Right cardiac atrium (tissue), 5 donors: Measurements from ENCODE around the gene IL11RA. TPM values are rescaled to one million over a fixed set of nuclear protein-coding genes. Genes with fewer than 3 reads are reported as not detected.

Experiments used
- ATAC-seq, 2 donors: fragments of 200-7000 bp; cut with Tn5 transposase; one replicate each; pipeline versions ENCODE4 v1.8.0 to v1.9.1; 2020; ENCODE audit warnings: moderate library complexity in 2 of 2, mild to moderate bottlenecking in 1 of 2
- DNase-seq, 3 donors: peaks; one replicate each; pipeline ENCODE4 v3.0.0-alpha.2; 2020
- H3K27ac ChIP-seq: one replicate; pipeline ENCODE4 v1.5.1; 2013; ENCODE audit warnings: mild to moderate bottlenecking, low read length, control low read depth, moderate library complexity
- H3K27me3 ChIP-seq: one replicate; pipeline ENCODE4 v1.6.1; 2013; ENCODE audit not compliant: control insufficient read depth, insufficient read depth
- H3K4me1 ChIP-seq: one replicate; pipeline ENCODE4 v1.6.1; 2013; ENCODE audit warnings: low read length; ENCODE audit not compliant: control insufficient read depth, insufficient read depth
- H3K4me3 ChIP-seq: one replicate; pipeline ENCODE4 v1.5.1; 2013; ENCODE audit warnings: low read length, control low read depth
- H3K9me3 ChIP-seq: one replicate; pipeline ENCODE4 v1.6.1; 2013; ENCODE audit warnings: low read length; ENCODE audit not compliant: control insufficient read depth
- WGBS: extraction: QIAGEN DNeasy Blood & Tissue Kit; methylation state at CpG from one replicate; pipeline ENCODE4 v1.1.7; 2013; 5-methylcytosine and 5-hydroxymethylcytosine counted together
- intact Hi-C, 4 donors: fragments of 100-400 bp; cut with DNase I; formaldehyde crosslinking; loops; one replicate each; pipeline versions ENCODE4 v1.11.0 to v1.14.0; 2022 to 2023
- polyA plus RNA-seq: library from polyadenylated mRNA; stranded (reverse); fragments of 200-250 nt; gene quantifications from one replicate; pipeline ENCODE4 v1.2.3, GENCODE V29; 2013
- total RNA-seq, 4 donors: library from RNA; stranded (reverse); fragmentation: NEBNext Ultra II Directional; extraction: Animal tissue kit (Norgen Biotek cat#: 25700); gene quantifications; one replicate each; pipeline ENCODE4 v1.2.1, GENCODE V29; 2021
- donor health status: healthy with polysubstance abuse.
- donor health status: DM: no; HTN: yes; CAD: no.
- donor health status: DM: no; HTN: no; CAD: no.
- donor health status: DM: no; HTN: yes; CAD: no; lungs with severe emphysema.
- donor health status: DM: yes; HTN: yes; CAD: no.

Gene IL11RA
- total and polyA plus RNA-seq, 5 donors: 48.7 to 92.2 (median 68.1) TPM

GRCh38 chr9:34644766-34645314 lies 7.1 kb upstream of the IL11RA start:
- H3K27ac ChIP-seq: no peak overlapping the region

GRCh38 chr9:34646211-34647083 lies 5.5 kb upstream of the IL11RA start, which contains the start of gene GALT:
Gene GALT, plus strand, starts transcription at chr9:34646675. Its CDS starts 30 bp downstream, at chr9:34646705.
- 5% methylated on average over 43 of the region's 43 CpGs for WGBS
- intact Hi-C loops: no loop called here
- no peaks in the 10 kb centered on the region for H3K27me3 ChIP-seq
- DNase-seq (peak; percentile 94 to 99 (median 98)), ATAC-seq (peak; percentile 84 to 89)
- peak within 1 kb of the TSS; percentile 66 for H3K4me3 ChIP-seq
- H3K4me1 ChIP-seq: peaks cover 13% of the 10 kb centered on the region
- H3K9me3 ChIP-seq: no peaks in the 10 kb centered on the region
- H3K27ac ChIP-seq: peak within 1 kb of the TSS; percentile 90

More at GRCh38 chr9:34644766-34645314, 7.1 kb upstream of the IL11RA start:
- no peak overlapping the region for H3K4me3 ChIP-seq
- DNase-seq: no peak
- H3K27me3 ChIP-seq: no peaks in the 10 kb centered on the region
- intact Hi-C loops: no loop called here
- H3K4me1 ChIP-seq: peaks cover 8% of the 10 kb centered on the region
- no peak for ATAC-seq
- no peaks in the 10 kb centered on the region for H3K9me3 ChIP-seq

GRCh38 chr9:34647084-34647403 lies 4.9 kb upstream of the IL11RA start:
- DNase-seq: no peak
- no peak for ATAC-seq
- WGBS: 2% methylated on average over 8 of the region's 8 CpGs

DNA sequence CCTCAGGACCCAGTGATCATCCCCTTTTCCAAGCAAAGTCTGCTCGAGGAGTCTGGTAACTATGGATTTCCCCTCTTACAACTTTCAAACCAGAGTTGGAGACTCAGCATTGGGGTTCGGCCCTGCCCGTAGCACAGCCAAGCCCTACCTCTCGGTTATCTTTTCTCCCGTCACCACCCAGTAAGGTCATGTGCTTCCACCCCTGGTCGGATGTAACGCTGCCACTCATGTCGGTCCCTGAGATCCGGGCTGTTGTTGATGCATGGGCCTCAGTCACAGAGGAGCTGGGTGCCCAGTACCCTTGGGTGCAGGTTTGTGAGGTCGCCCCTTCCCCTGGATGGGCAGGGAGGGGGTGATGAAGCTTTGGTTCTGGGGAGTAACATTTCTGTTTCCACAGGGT lies 4.3 kb upstream of the IL11RA start:
- WGBS: 39% methylated on average over 10 of the region's 10 CpGs
- ATAC-seq: no peak
- Histone ChIP-seq H3K27me3 (no peaks in the 10 kb centered on the region), H3K27ac (peak overlapping the region; percentile 90), H3K4me1 (peaks cover 14% of the 10 kb centered on the region), H3K9me3 (no peaks in the 10 kb centered on the region), H3K4me3 (peak overlapping the region; percentile 66)
- peak in 1 of 3 donors; percentile 49 for DNase-seq
- intact Hi-C loops: no loop called here

More at GRCh38 chr9:34647084-34647403, 4.9 kb upstream of the IL11RA start:
- intact Hi-C loops: no loop called here
- Histone ChIP-seq H3K27ac (peak overlapping the region; percentile 90), H3K4me3 (peak overlapping the region; percentile 66), H3K4me1 (peaks cover 13% of the 10 kb centered on the region), H3K27me3 (no peaks in the 10 kb centered on the region), H3K9me3 (no peaks in the 10 kb centered on the region)

GRCh38 chr9:34648673-34649072 lies 3.3 kb upstream of the IL11RA start:
- Histone ChIP-seq H3K27ac (no peak overlapping the region), H3K27me3 (no peaks in the 10 kb centered on the region), H3K9me3 (no peaks in the 10 kb centered on the region), H3K4me3 (no peak overlapping the region), H3K4me1 (peaks cover 20% of the 10 kb centered on the region)
- intact Hi-C loops: no loop called here
- no peak for ATAC-seq
- WGBS: 90% methylated on average over 8 of the region's 8 CpGs
- DNase-seq: peak in 1 of 3 donors; percentile 50

GRCh38 chr9:34650816-34651215 lies 1.2 kb upstream of the IL11RA start:
- Histone ChIP-seq H3K27ac (peak overlapping the region; percentile 79), H3K27me3 (no peaks in the 10 kb centered on the region), H3K4me1 (peaks cover 28% of the 10 kb centered on the region), H3K9me3 (no peaks in the 10 kb centered on the region), H3K4me3 (no peak overlapping the region)
- ATAC-seq (no peak), DNase-seq (peak in 2 of 3 donors; percentile 73 to 78)
- intact Hi-C loops: no loop called here
- 51% methylated on average over 5 of the region's 5 CpGs for WGBS

DNA sequence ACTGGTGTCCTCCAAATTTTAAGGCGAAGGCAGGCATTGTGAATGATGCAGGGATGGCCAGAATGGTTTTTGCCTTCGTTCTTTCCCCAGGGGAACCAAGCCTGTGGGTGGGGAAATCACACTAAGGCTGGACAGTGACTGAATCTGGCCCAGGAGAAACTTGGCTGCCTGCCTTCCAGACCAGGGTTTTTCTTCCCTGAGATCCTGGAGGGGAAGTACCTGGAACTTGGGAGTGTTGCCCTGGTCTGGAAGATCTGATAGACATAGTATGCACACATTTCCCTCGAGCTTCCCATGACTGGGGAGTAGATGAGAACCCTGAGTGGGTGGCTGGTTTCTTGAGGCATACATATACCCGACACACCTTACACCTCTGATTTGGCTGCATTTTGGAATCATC lies 664 bp upstream of the IL11RA start:
- H3K27me3 ChIP-seq: no peaks in the 10 kb centered on the region
- peaks cover 28% of the 10 kb centered on the region for H3K4me1 ChIP-seq
- H3K27ac ChIP-seq: peak overlapping the region; percentile 79
- peak overlapping the region; percentile 12 for H3K4me3 ChIP-seq
- DNase-seq (peak; percentile 54 to 79 (median 61)), ATAC-seq (no peak)
- 30% methylated on average over 4 of the region's 4 CpGs for WGBS
- intact Hi-C loops: no loop called here
- H3K9me3 ChIP-seq: no peaks in the 10 kb centered on the region

DNA sequence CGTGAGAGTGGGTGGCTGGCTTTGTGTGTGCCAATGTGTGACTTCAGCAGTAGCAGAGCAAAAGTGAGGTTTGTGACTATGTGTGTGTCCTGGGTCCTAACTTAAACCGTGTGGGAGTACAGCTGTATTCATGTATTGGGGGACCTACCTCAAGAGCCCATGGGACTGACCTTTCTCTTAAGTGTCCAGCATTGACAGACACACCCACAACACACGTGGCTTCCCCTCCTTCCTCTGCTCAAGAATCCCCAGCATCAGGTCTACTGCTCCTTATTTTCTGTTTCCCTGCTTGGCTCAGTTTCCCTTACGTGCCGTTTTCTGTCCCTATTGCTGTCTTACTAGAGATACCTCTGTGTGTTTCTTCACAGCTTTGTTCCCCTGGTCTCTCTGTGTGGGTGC lies 616 bp downstream of the IL11RA start:
- no peaks in the 10 kb centered on the region for H3K9me3 ChIP-seq
- H3K27me3 ChIP-seq: no peaks in the 10 kb centered on the region
- peak overlapping the region; percentile 12 for H3K4me3 ChIP-seq
- DNase-seq (peak in 2 of 3 donors; percentile 42 to 49), ATAC-seq (no peak)
- peaks cover 25% of the 10 kb centered on the region for H3K4me1 ChIP-seq
- intact Hi-C loops: no loop called here
- 13% methylated on average over 5 of the region's 5 CpGs for WGBS
- H3K27ac ChIP-seq: peak overlapping the region; percentile 79

DNA sequence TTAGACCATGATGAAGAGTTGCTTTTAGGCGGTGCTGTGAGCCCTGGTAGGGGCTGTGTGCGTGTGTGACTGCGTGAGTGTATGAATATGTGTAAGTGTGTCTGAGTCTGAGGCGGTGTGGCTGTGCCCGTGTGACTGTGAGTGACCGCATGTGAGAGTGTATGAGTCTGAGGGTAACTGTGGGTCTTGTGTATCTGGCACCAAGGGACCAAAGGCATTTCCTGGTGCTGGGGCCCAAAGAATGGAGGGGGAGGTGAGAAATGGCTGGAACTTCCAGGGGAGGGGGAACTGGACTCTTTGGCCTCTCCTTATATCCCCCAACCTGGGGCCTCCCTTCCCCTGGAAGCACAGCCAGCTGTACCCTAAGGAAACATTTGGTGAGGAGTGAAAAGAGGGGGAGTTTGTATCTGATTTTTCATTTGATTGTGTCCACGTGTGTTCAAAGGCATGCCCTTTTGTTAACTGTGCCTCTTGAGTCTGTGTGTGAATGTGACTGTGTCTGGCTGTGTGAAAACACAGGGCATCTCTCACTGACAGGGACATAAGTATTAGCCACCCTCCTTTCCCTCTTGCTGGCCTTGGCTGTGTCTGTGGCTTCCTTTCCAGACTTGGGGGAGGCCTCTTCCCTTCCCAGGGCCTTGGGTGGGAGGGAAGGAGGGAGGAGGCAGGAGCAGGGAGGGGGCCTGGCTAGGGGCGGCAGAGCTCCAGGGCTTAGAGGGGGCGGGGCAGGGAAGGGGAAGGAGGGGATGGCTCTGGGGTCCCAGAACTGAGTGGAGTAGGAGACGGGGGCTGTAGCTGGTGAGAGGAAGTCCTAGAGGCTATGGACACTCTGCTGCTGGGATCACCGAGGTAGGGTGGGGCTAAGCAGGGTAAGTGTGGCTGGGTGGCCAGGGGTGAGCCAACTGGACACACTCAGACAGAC lies 1.4 kb downstream of the IL11RA start:
- Histone ChIP-seq H3K27me3 (no peaks in the 10 kb centered on the region), H3K4me3 (peak overlapping the region; percentile 12), H3K27ac (peak overlapping the region; percentile 79), H3K4me1 (peaks cover 22% of the 10 kb centered on the region), H3K9me3 (no peaks in the 10 kb centered on the region)
- 21% methylated on average over 11 of the region's 11 CpGs for WGBS
- ATAC-seq (peak; percentile 6 to 24), DNase-seq (peak in 2 of 3 donors; percentile 83 to 87)
- intact Hi-C loops: no loop called here

DNA sequence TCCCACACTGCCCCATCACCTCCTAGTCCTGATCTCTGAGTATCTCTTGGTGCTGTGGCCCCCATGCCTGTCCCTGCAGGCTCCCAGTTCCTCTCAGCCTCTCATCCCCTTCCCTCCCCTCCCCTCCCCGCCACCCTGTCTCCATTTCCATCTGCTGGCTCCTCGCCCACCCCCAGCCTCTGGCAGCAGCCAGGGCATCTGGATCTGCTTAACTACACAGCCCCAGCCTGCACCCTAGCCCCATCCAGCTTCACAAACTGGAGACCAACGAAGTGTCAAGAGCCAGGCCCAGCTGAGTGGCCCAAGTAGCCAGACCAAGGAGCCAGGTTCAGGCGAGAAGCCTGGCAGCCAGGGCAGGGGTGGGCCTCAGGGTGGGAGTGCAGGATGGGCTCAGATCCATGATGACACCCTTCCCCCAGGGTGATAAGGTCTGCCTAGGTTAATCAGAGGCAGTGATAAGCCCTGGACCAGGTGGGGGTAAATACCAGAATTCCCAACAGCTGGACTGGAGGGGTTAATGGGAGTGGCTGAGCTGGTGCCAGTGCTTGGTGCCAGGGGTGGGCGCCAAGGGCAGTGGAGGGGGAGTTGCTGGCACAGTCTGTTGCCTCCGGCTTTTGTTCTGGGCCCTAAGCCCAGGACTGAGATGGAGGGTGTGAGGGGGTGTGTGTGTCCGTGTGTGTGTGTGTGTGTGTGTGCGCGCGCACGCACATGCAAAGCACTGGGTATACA lies 2.5 kb downstream of the IL11RA start:
- Histone ChIP-seq H3K27ac (peak overlapping the region; percentile 79), H3K4me3 (no peak overlapping the region), H3K9me3 (no peaks in the 10 kb centered on the region), H3K27me3 (no peaks in the 10 kb centered on the region), H3K4me1 (peaks cover 20% of the 10 kb centered on the region)
- intact Hi-C loops: no loop called here
- peak; percentile 81 to 95 (median 95) for DNase-seq
- peak; percentile 53 to 66 for ATAC-seq
- WGBS: 21% methylated on average over 11 of the region's 11 CpGs
